T-helper 1 cell treated with Interleukin-12 subunit alpha and Interleukin-12 subunit beta and Interleukin-4 antibody, amounts not matched to agents 30 μg/mL and 1 μg/mL, for 36 hours (primary cell): ENCODE measurements around the gene TOM1.

Experiments
- H3K27ac Mint-ChIP-seq: one replicate; pipeline ENCODE4 v1.8.0; 2021; ENCODE audit warnings: mild to moderate bottlenecking, mixed read lengths
- H3K27me3 Mint-ChIP-seq: one replicate; pipeline ENCODE4 v1.8.0; 2021; ENCODE audit warnings: low read depth, mixed read lengths
- H3K36me3 Mint-ChIP-seq: one replicate; pipeline ENCODE4 v1.8.0; 2021; ENCODE audit warnings: low read depth, mixed read lengths
- H3K4me1 Mint-ChIP-seq: one replicate; pipeline ENCODE4 v1.8.0; 2021; ENCODE audit warnings: low read depth, mixed read lengths
- H3K4me3 Mint-ChIP-seq: one replicate; pipeline ENCODE4 v1.8.0; 2021; ENCODE audit warnings: mild to moderate bottlenecking, moderate library complexity, mixed read lengths
- H3K9me3 Mint-ChIP-seq: one replicate; pipeline ENCODE4 v1.8.0; 2021; ENCODE audit warnings: mixed read lengths

The TOM1 gene

GRCh38 chr22:35376728-35377472 is 77.2 kb downstream of the TOM1 start:
- Mint-ChIP-seq H3K27ac (peak overlapping the region; percentile 64), H3K4me1 (peaks cover 25% of the 10 kb centered on the region), H3K4me3 (no peak overlapping the region), H3K9me3 (no peaks in the 10 kb centered on the region), H3K36me3 (no peaks in the 10 kb centered on the region), H3K27me3 (peaks cover 18% of the 10 kb centered on the region)

GRCh38 chr22:35377735-35378134 is 78.0 kb downstream of the TOM1 start:
- Mint-ChIP-seq H3K4me1 (peaks cover 22% of the 10 kb centered on the region), H3K36me3 (no peaks in the 10 kb centered on the region), H3K27me3 (peaks cover 22% of the 10 kb centered on the region), H3K4me3 (no peak overlapping the region), H3K27ac (peak overlapping the region; percentile 64), H3K9me3 (no peaks in the 10 kb centered on the region)

GRCh38 chr22:35378621-35379020 is 78.9 kb downstream of the TOM1 start:
- Mint-ChIP-seq H3K27me3 (peaks cover 29% of the 10 kb centered on the region), H3K27ac (no peak overlapping the region), H3K4me3 (no peak overlapping the region), H3K4me1 (peaks cover 22% of the 10 kb centered on the region), H3K36me3 (no peaks in the 10 kb centered on the region), H3K9me3 (no peaks in the 10 kb centered on the region)

DNA sequence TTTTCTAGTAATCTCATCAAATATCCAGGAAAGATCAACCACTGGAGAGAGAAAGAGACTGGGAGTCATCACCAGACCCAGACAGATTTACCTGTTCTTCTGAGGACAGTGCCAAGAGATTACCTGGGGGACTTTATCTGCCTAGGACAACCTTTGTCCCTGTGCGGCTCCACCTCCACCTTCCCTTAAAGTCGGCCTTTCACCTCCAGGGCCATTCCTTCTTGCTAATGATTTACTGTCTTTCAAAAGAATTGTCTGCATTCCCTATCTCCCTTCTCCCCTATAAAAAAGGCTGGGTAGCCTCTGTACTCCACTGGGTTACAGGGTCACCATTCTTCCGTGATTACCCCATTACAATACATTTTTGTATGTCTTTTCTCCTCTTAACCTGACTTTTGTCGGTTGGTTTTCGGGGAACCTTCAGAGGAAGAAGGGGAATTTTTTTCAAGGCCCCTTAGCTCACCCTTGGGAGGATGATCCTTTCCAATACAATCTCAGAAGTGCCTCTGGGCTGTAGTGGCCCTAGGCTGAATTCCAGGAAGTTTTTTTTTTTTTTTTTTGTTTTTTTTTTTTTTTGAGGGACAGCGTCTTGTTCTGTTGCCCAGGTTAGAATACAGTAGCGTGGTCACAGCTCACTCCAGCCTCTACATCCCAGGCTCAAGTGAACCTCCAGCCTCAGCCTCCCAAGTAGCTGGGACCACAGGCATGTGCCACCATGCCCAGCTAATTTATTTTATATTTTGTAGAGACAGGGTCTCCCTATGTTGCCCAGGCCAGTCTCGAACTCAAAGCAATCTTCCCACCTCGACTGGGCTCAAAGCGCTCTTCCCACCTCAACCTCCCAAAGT is 79.7 kb downstream of the TOM1 start:
- no peaks in the 10 kb centered on the region for H3K36me3 Mint-ChIP-seq
- H3K27me3 Mint-ChIP-seq: peaks cover 30% of the 10 kb centered on the region
- no peak overlapping the region for H3K27ac Mint-ChIP-seq
- peaks cover 22% of the 10 kb centered on the region for H3K4me1 Mint-ChIP-seq
- H3K9me3 Mint-ChIP-seq: no peaks in the 10 kb centered on the region
- H3K4me3 Mint-ChIP-seq: no peak overlapping the region

DNA sequence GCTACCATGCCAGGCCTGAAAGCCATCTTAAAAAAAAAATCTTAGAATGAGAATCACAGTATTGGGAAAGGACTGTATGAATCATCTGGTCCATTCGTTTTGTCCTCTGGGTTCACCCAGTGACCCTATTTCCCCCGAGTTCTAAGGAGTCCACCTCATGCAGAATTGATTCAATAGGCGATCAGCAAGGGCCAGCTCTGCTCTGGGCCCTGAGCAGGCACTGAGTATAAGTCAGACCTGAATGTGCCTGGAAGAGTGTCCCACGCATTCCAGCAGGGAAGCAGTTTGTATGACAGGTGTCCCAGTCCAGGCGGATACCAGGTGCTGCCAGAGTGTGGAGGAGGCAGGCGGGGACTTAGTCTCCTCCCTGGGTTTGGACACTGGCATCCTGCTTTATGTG is 80.3 kb downstream of the TOM1 start:
- H3K9me3 Mint-ChIP-seq: no peaks in the 10 kb centered on the region
- no peaks in the 10 kb centered on the region for H3K36me3 Mint-ChIP-seq
- no peak overlapping the region for H3K4me3 Mint-ChIP-seq
- H3K27ac Mint-ChIP-seq: no peak overlapping the region
- peaks cover 36% of the 10 kb centered on the region for H3K27me3 Mint-ChIP-seq
- peaks cover 22% of the 10 kb centered on the region for H3K4me1 Mint-ChIP-seq

GRCh38 chr22:35380537-35381423 is 81.1 kb downstream of the TOM1 start, which contains the start of gene HMOX1:
HMOX1 (plus strand) TSS chr22:35381096; CDS start chr22:35381174, 78 bp downstream.
- Mint-ChIP-seq H3K27ac (no peak within 1 kb of the TSS), H3K4me3 (peak within 1 kb of the TSS; percentile 60), H3K9me3 (no peaks in the 10 kb centered on the region), H3K4me1 (peaks cover 22% of the 10 kb centered on the region), H3K27me3 (peaks cover 37% of the 10 kb centered on the region), H3K36me3 (no peaks in the 10 kb centered on the region)

DNA sequence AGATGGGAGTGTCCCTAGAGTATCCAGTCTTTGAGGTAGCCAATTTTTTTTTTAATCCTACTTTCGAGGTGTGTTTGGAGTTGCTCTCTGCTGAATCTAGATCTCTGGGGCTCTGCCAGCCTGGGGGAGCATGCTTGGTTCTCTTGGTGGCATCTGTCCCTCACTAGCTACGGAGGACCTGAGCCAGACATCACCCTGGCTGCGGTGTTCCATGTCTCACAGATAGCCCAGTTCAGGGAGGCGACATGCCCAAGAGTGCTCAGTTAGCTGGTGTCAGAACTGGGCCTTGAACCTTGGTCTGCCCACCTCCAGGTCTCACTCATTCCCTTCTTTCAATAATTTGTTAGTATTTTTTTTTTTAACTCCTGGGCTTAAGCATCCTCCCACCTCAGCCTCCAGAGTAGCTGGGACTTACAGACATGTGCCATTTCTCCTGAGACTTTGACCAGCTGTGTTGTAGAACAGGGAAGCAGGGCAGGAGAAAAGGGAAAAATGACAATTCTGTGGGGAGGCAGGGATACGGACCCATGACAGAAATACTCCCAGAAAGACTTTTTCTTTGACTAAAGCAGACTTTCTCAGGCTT is 81.8 kb downstream of the TOM1 start:
- H3K9me3 Mint-ChIP-seq: no peaks in the 10 kb centered on the region
- H3K36me3 Mint-ChIP-seq: no peaks in the 10 kb centered on the region
- H3K4me1 Mint-ChIP-seq: peaks cover 22% of the 10 kb centered on the region
- peaks cover 37% of the 10 kb centered on the region for H3K27me3 Mint-ChIP-seq
- no peak overlapping the region for H3K27ac Mint-ChIP-seq
- H3K4me3 Mint-ChIP-seq: peak overlapping the region; percentile 60

GRCh38 chr22:35383679-35384071 is 84.0 kb downstream of the TOM1 start:
- H3K27ac Mint-ChIP-seq: no peak overlapping the region
- H3K9me3 Mint-ChIP-seq: no peaks in the 10 kb centered on the region
- H3K36me3 Mint-ChIP-seq: no peaks in the 10 kb centered on the region
- H3K4me3 Mint-ChIP-seq: no peak overlapping the region
- peaks cover 12% of the 10 kb centered on the region for H3K4me1 Mint-ChIP-seq
- H3K27me3 Mint-ChIP-seq: peaks cover 37% of the 10 kb centered on the region

- Mint-ChIP-seq H3K27ac (no peak overlapping the region), H3K27me3 (peaks cover 34% of the 10 kb centered on the region), H3K4me3 (no peak overlapping the region)
These were observed 84.8 kb downstream of the TOM1 start for GRCh38 chr22:35384527-35384926.

DNA sequence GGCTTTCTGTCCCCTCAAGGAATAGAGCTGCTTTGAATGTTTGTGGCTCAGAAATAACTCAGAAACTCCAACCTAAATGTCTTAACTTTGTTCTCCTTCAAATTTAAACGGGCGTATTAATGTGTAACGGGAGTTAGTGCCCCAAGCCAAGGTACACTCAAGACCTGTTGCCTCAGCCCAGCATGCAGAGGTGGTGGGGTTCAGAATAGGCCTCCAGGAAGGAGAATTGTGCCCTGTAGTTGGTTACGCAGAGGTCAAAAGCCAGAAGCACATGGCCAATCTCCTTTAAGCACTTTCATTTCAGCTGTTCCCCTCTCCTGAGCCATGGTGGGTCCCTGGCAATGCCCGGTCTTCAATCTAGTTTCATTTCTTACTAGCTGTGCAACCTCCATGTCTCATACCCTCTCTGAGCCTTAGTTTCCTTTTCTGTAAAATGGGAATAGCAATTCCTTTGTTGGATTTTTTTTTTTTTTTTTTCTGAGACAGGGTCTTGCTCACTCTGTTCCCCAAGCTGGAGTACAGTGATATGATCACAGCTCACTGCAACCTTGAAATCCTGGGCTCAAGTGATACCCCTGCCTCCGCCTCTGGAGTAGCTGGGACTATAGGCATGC is 85.4 kb downstream of the TOM1 start:
- H3K9me3 Mint-ChIP-seq: no peaks in the 10 kb centered on the region
- peaks cover 12% of the 10 kb centered on the region for H3K4me1 Mint-ChIP-seq
- H3K27ac Mint-ChIP-seq: no peak overlapping the region
- H3K27me3 Mint-ChIP-seq: peaks cover 35% of the 10 kb centered on the region
- H3K4me3 Mint-ChIP-seq: no peak overlapping the region
- no peaks in the 10 kb centered on the region for H3K36me3 Mint-ChIP-seq

More at GRCh38 chr22:35384527-35384926, 84.8 kb downstream of the TOM1 start:
- H3K4me1 Mint-ChIP-seq: peaks cover 12% of the 10 kb centered on the region
- H3K9me3 Mint-ChIP-seq: no peaks in the 10 kb centered on the region
- no peaks in the 10 kb centered on the region for H3K36me3 Mint-ChIP-seq

DNA sequence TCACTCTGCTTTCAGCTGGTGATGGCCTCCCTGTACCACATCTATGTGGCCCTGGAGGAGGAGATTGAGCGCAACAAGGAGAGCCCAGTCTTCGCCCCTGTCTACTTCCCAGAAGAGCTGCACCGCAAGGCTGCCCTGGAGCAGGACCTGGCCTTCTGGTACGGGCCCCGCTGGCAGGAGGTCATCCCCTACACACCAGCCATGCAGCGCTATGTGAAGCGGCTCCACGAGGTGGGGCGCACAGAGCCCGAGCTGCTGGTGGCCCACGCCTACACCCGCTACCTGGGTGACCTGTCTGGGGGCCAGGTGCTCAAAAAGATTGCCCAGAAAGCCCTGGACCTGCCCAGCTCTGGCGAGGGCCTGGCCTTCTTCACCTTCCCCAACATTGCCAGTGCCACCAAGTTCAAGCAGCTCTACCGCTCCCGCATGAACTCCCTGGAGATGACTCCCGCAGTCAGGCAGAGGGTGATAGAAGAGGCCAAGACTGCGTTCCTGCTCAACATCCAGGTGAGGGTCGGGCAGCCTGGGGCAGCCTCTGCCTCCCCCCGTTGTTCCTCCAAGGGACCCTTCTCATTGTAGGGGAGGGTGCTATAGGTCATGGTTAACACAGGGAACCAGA is 87.1 kb downstream of the TOM1 start:
- peaks cover 24% of the 10 kb centered on the region for H3K27me3 Mint-ChIP-seq
- H3K9me3 Mint-ChIP-seq: no peaks in the 10 kb centered on the region
- peaks cover 1% of the 10 kb centered on the region for H3K4me1 Mint-ChIP-seq
- H3K27ac Mint-ChIP-seq: no peak overlapping the region
- H3K4me3 Mint-ChIP-seq: no peak overlapping the region
- no peaks in the 10 kb centered on the region for H3K36me3 Mint-ChIP-seq

- H3K27me3 Mint-ChIP-seq: peaks cover 5% of the 10 kb centered on the region
- H3K4me1 Mint-ChIP-seq: no peaks in the 10 kb centered on the region
- H3K27ac Mint-ChIP-seq: no peak overlapping the region
- no peak overlapping the region for H3K4me3 Mint-ChIP-seq
- H3K9me3 Mint-ChIP-seq: no peaks in the 10 kb centered on the region
- no peaks in the 10 kb centered on the region for H3K36me3 Mint-ChIP-seq
These were observed 91.2 kb downstream of the TOM1 start for GRCh38 chr22:35390933-35391332.

- Mint-ChIP-seq H3K36me3 (no peaks in the 10 kb centered on the region), H3K9me3 (no peaks in the 10 kb centered on the region), H3K4me3 (no peak overlapping the region), H3K27me3 (peaks cover 5% of the 10 kb centered on the region), H3K27ac (no peak overlapping the region), H3K4me1 (no peaks in the 10 kb centered on the region)
These were observed 92.7 kb downstream of the TOM1 start for GRCh38 chr22:35392357-35392756.
